Epidermal melanocyte (primary cell): ENCODE data around the gene PSMD7.
"Not testable (repeated sequence)": the region's sequence is repeated elsewhere in the genome, so short reads cannot be mapped to it uniquely, and the experiment has no call there.

Experiments
- DNase-seq: peaks from one replicate; pipeline ENCODE4 v3.0.0; 2011; ENCODE audit warnings: low spot score; ENCODE audit not compliant: insufficient read length

PSMD7 gene

GRCh38 chr16:74296104-74296431 lies 546 bp upstream of the PSMD7 start:
- no peak for DNase-seq

DNA sequence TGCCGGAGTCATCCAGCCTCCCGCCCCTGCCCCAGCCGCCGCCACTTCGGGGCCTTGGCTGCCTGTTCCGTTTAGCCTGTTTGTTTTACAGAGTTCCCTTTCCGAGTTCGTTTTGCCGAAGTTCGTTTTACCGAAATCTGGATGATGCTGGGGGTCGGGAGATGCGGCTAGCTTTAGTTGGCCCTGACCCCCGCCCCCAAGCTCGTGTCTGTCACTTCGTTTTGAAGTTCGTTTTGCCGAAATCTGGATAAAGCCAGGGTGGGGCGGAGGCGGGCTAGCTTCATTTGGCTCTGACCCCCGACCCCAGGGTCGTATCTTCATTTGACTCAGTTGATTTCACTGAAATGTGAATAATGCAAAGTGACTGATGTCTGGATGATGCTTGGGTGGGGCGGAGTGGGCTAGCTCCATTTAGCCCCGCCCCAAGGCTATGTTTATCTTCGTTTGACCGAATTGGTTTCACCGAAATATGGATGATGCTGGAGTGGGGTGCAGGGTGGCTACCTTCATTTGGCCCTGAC lies 591 bp downstream of the PSMD7 start:
- no peak for DNase-seq

DNA sequence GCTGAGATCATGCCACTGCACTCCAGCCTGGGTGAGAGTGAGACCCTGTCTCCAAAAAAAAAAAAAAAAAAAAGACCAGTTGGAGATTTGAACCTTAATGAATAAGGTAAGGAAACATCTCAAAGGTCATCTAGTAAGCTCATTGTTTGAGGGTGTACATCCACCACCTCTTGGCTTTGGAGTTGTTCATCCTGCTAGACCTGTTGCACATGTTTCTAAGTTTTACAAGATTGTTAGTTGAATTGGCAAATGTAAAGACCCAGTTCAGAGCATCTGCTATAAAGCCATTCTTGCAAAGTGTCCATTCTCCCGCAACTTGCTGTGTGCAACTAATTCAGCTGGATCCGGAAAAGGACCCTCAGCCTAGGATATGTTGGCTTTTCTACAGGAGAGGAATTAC lies 1.5 kb downstream of the PSMD7 start:
- DNase-seq: no peak

DNA sequence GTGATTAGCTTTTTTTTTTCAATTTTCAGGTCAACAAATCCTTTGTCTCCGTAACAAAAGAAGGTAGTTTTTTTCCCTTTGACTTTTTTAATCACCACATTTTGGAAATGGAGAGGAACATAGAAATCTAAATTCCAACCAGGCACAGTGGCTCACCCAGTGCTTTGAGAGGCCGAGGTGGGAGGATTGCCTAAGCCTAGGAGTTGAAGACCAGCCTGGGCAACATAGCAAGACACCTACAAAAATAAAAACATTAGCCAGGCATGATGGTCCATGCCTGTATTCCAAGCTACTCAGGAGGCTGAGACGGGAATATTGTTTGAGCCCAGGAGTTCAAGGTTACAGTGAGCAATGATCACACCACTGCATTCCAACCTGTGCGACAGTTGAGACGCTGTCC lies 5.7 kb downstream of the PSMD7 start:
- no peak for DNase-seq

- DNase-seq: no peak
These were observed 7.7 kb downstream of the PSMD7 start for GRCh38 chr16:74304164-74304834.

DNA sequence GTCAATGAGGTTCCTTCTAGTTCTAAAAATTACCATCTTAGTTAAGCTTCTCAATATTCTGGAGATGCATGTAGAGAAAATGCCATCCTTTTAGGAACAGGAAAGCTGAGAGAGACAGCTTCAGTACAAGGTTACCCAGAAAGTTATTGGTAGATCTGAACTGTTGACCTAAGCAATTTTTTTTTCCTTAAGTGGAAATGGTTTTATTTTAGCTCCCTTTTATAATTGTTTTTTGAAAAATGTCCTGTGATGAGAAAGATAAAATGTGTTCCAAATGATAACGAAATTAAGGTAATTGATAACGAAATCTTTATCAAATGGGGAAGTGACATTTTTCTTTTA lies 8.2 kb downstream of the PSMD7 start:
- DNase-seq: no peak

DNA sequence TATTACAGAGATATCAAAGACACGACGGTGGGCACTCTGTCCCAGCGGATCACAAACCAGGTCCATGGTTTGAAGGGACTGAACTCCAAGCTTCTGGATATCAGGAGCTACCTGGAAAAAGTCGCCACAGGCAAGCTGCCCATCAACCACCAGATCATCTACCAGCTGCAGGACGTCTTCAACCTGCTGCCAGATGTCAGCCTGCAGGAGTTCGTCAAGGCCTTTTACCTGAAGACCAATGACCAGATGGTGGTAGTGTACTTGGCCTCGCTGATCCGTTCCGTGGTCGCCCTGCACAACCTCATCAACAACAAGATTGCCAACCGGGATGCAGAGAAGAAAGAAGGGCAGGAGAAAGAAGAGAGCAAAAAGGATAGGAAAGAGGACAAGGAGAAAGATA lies 8.7 kb downstream of the PSMD7 start:
- DNase-seq: no peak

DNA sequence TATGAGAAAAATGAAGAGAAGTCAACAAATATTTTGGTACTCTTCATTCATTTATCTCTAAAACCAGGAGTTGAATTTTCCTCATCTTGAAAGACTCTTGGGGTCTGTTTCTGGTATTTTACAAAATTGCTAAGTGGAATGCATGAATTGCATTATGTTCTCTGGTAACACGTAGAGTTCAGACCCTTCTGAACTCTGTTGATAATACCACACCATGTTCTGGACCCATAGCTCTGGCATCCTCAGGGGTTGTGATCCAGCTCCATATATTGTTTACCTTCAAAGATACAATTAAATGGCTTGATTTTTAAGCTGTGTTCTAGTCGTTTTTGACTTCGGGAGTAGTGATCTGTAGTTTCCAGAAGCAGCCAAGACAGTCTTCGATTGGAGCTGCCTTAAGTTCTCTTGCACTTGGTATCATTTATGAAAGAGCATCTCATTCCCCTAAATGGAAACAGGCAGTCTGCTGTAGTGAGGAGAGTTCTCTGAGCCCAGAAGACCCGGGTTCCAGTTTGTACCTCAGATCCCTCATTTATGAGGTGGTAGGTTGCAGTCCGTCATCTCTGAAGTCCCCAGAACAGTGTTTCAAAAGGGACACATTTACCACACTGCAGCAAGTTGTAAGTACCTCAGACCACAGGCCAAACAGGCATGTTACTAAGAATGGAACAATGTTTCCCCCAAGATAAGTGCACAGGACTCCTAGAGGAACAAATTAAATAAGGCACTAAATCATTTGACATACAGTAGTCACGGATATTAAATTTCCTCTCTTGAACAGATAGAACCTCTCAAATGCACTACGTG lies 9.6 kb downstream of the PSMD7 start:
- DNase-seq: no peak

GRCh38 chr16:74307383-74307782 lies 10.8 kb downstream of the PSMD7 start:
- DNase-seq: no peak

DNA sequence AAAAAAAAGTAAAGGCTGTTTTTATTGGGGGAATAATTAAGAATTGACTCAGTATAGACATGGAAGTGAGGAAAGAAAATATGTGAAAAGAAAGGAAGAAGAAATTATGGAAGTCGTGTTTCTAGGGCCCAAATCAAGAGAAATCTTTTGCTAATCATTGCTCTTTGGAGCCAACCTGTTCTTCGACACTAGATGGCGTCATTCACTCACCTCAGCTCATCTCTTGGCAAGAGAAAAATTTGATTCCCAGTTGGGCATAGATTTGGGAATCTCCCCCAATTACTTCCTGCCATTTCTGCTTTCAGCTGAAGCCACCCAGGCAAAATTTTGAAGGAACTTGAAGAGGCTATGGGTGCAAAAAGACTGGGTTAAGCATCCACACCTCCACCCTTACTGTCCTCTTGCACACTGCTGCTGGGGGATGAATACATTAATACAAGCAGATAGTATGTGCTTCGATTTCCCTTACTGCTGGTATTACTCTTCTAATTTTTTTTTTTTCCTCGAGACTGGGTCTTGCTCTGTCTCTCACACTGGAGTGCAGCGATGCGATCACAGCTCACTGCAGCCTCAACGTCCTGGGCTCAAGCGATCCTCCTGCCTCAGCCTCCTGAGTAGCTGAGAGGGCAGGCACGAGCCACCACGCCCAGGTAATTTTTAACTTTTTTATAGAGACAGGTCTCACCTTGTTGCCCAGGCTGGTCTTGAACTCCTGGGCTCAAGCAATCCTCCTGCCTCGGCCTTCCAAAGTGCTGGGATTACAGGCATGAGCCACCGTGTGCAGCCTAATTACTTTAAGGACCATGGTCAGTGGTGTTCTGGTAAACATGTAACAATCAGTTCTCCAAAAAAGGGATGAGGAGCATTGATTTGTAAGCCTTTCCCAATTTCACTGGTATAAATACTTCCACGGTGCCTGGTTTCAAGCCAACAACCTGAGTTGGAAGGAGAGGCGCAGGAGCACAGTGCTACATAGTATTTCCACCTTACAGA lies 13.5 kb downstream of the PSMD7 start:
- DNase-seq: peak; percentile 28

- no peak for DNase-seq
These were observed 18.4 kb downstream of the PSMD7 start for GRCh38 chr16:74315059-74315458.

DNA sequence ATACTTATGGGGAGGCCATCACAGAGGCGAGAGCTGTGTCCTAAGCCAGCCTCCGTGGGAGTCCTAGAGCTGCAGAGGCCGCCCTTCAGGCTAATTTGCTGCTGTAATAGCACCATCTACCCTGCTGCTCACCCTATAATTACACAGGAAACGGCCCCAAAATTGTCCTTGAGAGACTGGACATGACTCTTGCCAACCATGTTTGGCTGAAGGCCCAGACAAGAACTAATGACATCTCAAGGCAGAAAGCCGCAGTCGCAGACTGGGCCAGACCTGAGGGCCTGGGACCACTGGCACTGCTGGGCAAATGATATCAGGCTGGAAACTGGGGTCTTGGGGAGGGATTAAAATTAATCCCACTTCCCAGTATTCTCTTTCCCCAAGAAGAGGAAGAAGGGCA lies 24.1 kb downstream of the PSMD7 start:
- DNase-seq: no peak

- DNase-seq: no peak
These were observed 24.7 kb downstream of the PSMD7 start for GRCh38 chr16:74321356-74321755.

GRCh38 chr16:74322301-74322710 lies 25.7 kb downstream of the PSMD7 start:
- no peak for DNase-seq

- not testable (repeated sequence) for DNase-seq
These were observed 28.2 kb downstream of the PSMD7 start for GRCh38 chr16:74324777-74325176.

- no peak for DNase-seq
These were observed 29.0 kb downstream of the PSMD7 start for GRCh38 chr16:74325641-74326040.

DNA sequence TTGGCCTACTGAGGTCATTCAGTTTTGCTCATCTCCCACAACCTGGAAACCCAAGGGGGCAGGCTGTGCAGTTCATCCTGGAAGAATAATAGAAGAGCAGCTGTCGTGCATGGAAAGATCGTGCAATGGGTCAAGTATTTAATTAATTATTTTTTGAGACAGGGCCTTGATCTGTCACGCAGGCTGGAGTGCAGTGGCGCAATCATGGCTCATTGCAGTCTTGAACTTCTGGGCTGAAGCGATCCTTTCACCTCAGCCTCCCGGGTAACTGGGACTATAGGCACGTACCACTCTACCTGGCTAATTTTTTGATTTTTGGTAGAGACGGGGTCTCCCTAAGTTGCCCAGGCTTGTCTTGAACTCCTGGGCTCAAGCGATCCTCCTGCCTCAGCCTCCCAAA lies 31.7 kb downstream of the PSMD7 start:
- DNase-seq: not testable (repeated sequence)

GRCh38 chr16:74332469-74332868 lies 35.9 kb downstream of the PSMD7 start:
- DNase-seq: not testable (repeated sequence)

DNA sequence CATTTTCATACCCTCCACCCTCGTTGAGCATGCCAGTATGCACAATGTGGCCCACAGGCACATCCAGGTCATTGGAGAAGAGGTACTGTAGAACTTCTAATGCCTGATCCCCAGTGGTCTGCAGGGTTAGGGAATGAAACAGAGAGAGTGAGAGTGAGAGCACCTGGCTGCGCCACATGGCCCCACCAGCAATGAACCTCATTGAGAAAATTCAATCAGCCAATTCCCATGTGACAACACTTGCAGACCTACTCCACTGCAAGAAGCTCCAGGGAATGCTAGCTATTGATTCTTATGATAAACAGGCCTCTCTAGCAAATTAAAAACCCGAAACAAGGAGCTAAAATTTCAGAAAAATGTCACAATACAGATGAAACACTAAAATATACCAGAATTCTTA lies 40.9 kb downstream of the PSMD7 start:
- DNase-seq: not testable (repeated sequence)

- DNase-seq: not testable (repeated sequence)
These were observed 42.6 kb downstream of the PSMD7 start for GRCh38 chr16:74339226-74339625.

- not testable (repeated sequence) for DNase-seq
These were observed 56.4 kb downstream of the PSMD7 start for GRCh38 chr16:74353038-74353437.
